Keratinocyte (primary cell): ENCODE results near the gene EYA4. TPM values are rescaled to one million over a fixed set of nuclear protein-coding genes. Genes with fewer than 3 reads are reported as not detected.

ENCODE experiments used
- DNase-seq: peaks from one replicate; pipeline ENCODE4 v3.0.0-alpha.2; 2011; ENCODE audit warnings: low read depth, missing footprints, low spot score
- FAIRE-seq: peaks from 2 replicates; lab custom pipeline; 2011; peaks lifted over from hg19 to GRCh38; lab: Jason Lieb, UNC
- H2AFZ ChIP-seq: 2 replicates; pipeline ENCODE4 v1.6.0; 2012; ENCODE audit warnings: low read length, control low read depth, inconsistent platforms; ENCODE audit not compliant: control insufficient read depth
- H3K27ac ChIP-seq: 2 replicates; pipeline ENCODE4 v1.5.1; 2011; ENCODE audit warnings: low read length; ENCODE audit not compliant: control insufficient read depth, insufficient read depth
- H3K27me3 ChIP-seq: 3 replicates; pipeline ENCODE4 v1.6.0; 2011; ENCODE audit warnings: low read length; ENCODE audit not compliant: control insufficient read depth, insufficient read depth; ENCODE audit errors: extremely low read depth
- H3K36me3 ChIP-seq, 2 experiments: 2 replicates in 1 of 2; 3 replicates in 1 of 2; pipeline ENCODE4 v1.5.1; 2011; ENCODE audit warnings: low read length in 2 of 2, mild to moderate bottlenecking in 1 of 2; ENCODE audit not compliant: control insufficient read depth in 2 of 2, insufficient read depth in 2 of 2; ENCODE audit errors: extremely low read depth in 1 of 2
- H3K4me1 ChIP-seq: 3 replicates; pipeline ENCODE4 v1.5.1; 2011; ENCODE audit warnings: low read length; ENCODE audit not compliant: control insufficient read depth, insufficient read depth; ENCODE audit errors: extremely low read depth
- H3K4me2 ChIP-seq: 3 replicates; pipeline ENCODE4 v1.6.0; 2011; ENCODE audit warnings: low read depth, low read length; ENCODE audit not compliant: control insufficient read depth, insufficient read depth; ENCODE audit errors: extremely low read depth
- H3K4me3 ChIP-seq, 3 experiments: fragments of 200-600 bp in 1 of 3; sonication (generic) in 1 of 3; 2 replicates in 2 of 3; 3 replicates in 1 of 3; pipeline ENCODE4 v1.5.1; 2011 to 2016; ENCODE audit warnings: low read length in 3 of 3, mild to moderate bottlenecking in 3 of 3, control low read depth in 2 of 3, inconsistent platforms in 1 of 3, low read depth in 1 of 3, mixed read lengths in 1 of 3, mixed run types in 1 of 3, moderate library complexity in 1 of 3; ENCODE audit not compliant: control insufficient read depth in 2 of 3, insufficient read depth in 2 of 3; ENCODE audit errors: extremely low read depth in 1 of 3
- H3K79me2 ChIP-seq: 2 replicates; pipeline ENCODE4 v1.6.0; 2012; ENCODE audit warnings: low read length; ENCODE audit not compliant: control insufficient read depth, insufficient read depth
- H3K9ac ChIP-seq: 3 replicates; pipeline ENCODE4 v1.6.0; 2011; ENCODE audit warnings: low read length; ENCODE audit not compliant: control insufficient read depth, insufficient read depth; ENCODE audit errors: extremely low read depth
- H3K9me1 ChIP-seq: 3 replicates; pipeline ENCODE4 v1.6.0; 2011; ENCODE audit warnings: low read length; ENCODE audit not compliant: control insufficient read depth, insufficient read depth; ENCODE audit errors: extremely low read depth
- H3K9me3 ChIP-seq: 2 replicates; pipeline ENCODE4 v1.5.1; 2012; ENCODE audit warnings: low read depth, low read length; ENCODE audit not compliant: control insufficient read depth
- H4K20me1 ChIP-seq: 3 replicates; pipeline ENCODE4 v1.6.0; 2011; ENCODE audit warnings: low read length; ENCODE audit not compliant: control insufficient read depth, insufficient read depth; ENCODE audit errors: extremely low read depth
- EZH2 ChIP-seq: IDR thresholded peaks from one replicate; pipeline ENCODE4 v1.6.1; 2012; ENCODE audit warnings: inconsistent platforms, mild to moderate bottlenecking, low read length, moderate library complexity
- dilution Hi-C: fragments of 300-500 bp; cut with MboI; formaldehyde crosslinking; loops from one replicate; pipeline ENCODE4 v1.7.0; 2020; ENCODE audit warnings: low sequenced_read_pairs; ENCODE audit not compliant: extremely low pct_ligation_motif_present
- polyA plus RNA-seq, 5 experiments: library from polyadenylated mRNA; depleted of rRNA in 3 of 5; stranded (reverse) in 3 of 5; stranded (forward) in 1 of 5; unstranded in 1 of 5; fragments of >200 nt; gene quantifications; 1 replicate in 1 of 5; 2 replicates in 3 of 5; 3 replicates in 1 of 5; pipeline versions ENCODE4 v1.2.1 to v1.2.3, GENCODE V29; 2011 to 2012; ENCODE audit warnings: missing spikeins in 2 of 5, low read depth in 1 of 5, low replicate concordance in 1 of 5
- TF ChIP-seq, protein P1 (sequence below), 3 experiments: IDR thresholded peaks in 1 of 3; conservative IDR thresholded peaks in 1 of 3; optimal IDR thresholded peaks in 1 of 3; 2 replicates in 2 of 3; 3 replicates in 1 of 3; pipeline versions ENCODE3 to v1.5.1; 2011; ENCODE audit warnings: low read length in 3 of 3, mild to moderate bottlenecking in 3 of 3, moderate library complexity in 2 of 3, control low read depth in 1 of 3, inconsistent platforms in 1 of 3; ENCODE audit not compliant: insufficient read depth in 2 of 3; ENCODE audit errors: extremely low read depth in 1 of 3

The EYA4 gene
- polyA plus RNA-seq, 1 donor (not counting 4 experiments of a cell fraction or from before 2014, with no cell fraction given) = 0.01 TPM

DNA sequence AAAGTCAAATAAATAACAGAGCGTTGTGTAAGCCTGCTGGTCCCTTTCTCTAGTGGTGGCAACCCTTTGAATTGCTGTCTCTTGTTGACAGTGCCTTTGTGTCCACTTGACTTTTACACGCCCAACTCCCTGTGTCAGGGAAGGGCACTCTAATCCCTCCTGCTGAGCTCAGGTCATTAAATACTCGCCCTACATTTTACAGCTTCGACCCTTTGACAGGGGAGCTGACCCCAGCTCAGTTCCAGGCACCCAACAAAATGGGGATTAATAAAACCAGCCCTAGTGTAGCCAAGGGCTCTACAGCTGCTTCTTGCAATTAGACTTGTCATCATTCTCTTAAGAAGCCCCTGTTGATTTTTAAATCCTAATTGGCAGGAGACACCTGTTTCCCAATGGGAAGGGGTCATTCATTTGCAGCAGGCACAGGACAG, 308.2 kb downstream of the EYA4 start:
- Histone ChIP-seq H3K9me1 (no peaks in the 10 kb centered on the region), H3K4me1 (no peaks in the 10 kb centered on the region)
- FAIRE-seq = no peak

DNA sequence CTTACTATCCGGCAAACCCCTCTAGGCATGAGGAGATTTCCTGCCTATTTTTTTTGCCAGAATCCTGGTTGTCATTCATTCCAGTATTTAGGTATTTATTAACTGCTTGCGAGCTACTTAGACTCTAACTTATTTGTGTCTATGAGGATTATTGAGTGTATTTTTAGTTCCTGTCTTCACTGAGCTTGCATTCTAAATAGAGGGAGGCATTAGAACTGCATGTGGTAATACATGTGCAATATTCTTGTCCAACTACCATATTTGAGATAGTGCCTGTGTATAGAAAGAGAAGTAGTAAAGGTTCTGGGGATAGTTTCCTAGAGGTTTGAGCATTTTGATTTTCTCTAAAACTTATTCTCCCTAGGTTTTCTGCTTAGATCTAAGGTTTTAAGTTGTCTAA, 308.9 kb downstream of the EYA4 start:
- TF ChIP-seq, protein P1, sequence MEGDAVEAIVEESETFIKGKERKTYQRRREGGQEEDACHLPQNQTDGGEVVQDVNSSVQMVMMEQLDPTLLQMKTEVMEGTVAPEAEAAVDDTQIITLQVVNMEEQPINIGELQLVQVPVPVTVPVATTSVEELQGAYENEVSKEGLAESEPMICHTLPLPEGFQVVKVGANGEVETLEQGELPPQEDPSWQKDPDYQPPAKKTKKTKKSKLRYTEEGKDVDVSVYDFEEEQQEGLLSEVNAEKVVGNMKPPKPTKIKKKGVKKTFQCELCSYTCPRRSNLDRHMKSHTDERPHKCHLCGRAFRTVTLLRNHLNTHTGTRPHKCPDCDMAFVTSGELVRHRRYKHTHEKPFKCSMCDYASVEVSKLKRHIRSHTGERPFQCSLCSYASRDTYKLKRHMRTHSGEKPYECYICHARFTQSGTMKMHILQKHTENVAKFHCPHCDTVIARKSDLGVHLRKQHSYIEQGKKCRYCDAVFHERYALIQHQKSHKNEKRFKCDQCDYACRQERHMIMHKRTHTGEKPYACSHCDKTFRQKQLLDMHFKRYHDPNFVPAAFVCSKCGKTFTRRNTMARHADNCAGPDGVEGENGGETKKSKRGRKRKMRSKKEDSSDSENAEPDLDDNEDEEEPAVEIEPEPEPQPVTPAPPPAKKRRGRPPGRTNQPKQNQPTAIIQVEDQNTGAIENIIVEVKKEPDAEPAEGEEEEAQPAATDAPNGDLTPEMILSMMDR (optimal IDR thresholded peaks at IDR 0.05 in 1 of 3, IDR thresholded peaks at IDR 0.05 in 1 of 3, conservative IDR thresholded peaks at IDR 0.05 in 1 of 3; ENCODE audit: extremely low read depth in 1 of 3, insufficient read depth in 2 of 3, low read length in 3 of 3) = no peak
- no peak for TF ChIP-seq EZH2
- H3K9me3 ChIP-seq = no peaks in the 10 kb centered on the region
- peaks cover 4% of the 10 kb centered on the region for H3K27me3 ChIP-seq
- no peak overlapping the region for H3K4me2 ChIP-seq
- no peaks in the 10 kb centered on the region for H3K9me1 ChIP-seq
- H3K79me2 ChIP-seq = no peaks in the 10 kb centered on the region
- H3K36me3 ChIP-seq = no peaks in the 10 kb centered on the region
- no peak for FAIRE-seq
- H3K27ac ChIP-seq = no peak overlapping the region
- no peak overlapping the region for H3K9ac ChIP-seq
- H3K4me1 ChIP-seq = no peaks in the 10 kb centered on the region
- H4K20me1 ChIP-seq = no peaks in the 10 kb centered on the region
- no peak overlapping the region for H2AFZ ChIP-seq
- H3K4me3 ChIP-seq = no peak overlapping the region
- DNase-seq = no peak
- dilution Hi-C loops = no loop called here

More for the DNA sequence above, 308.2 kb downstream of the EYA4 start:
- Histone ChIP-seq H3K9ac (no peak overlapping the region), H3K4me2 (no peak overlapping the region), H4K20me1 (no peaks in the 10 kb centered on the region), H3K27ac (no peak overlapping the region), H3K79me2 (no peaks in the 10 kb centered on the region), H2AFZ (no peak overlapping the region), H3K9me3 (no peaks in the 10 kb centered on the region), H3K4me3 (no peak overlapping the region), H3K27me3 (peaks cover 4% of the 10 kb centered on the region), H3K36me3 (no peaks in the 10 kb centered on the region)
- TF ChIP-seq EZH2 = no peak
- TF ChIP-seq, protein P1 (optimal IDR thresholded peaks at IDR 0.05 in 1 of 3, IDR thresholded peaks at IDR 0.05 in 1 of 3, conservative IDR thresholded peaks at IDR 0.05 in 1 of 3; ENCODE audit: extremely low read depth in 1 of 3, insufficient read depth in 2 of 3, low read length in 3 of 3) = no peak
- no peak for DNase-seq
- dilution Hi-C loops = no loop called here
